ENCODE results near the gene KATNIP. TPM values are rescaled to one million over a fixed set of nuclear protein-coding genes. Genes with fewer than 3 reads are reported as not detected.

The KATNIP gene
- 10 to 100 TPM; 12.8 to 31.9 (median 16.2) TPM for total RNA-seq
- polyA plus RNA-seq: 10 to 100 TPM in 1 of 3 donors, 1 to 10 TPM in 2; 6.7 to 19.7 (median 7.2) TPM

- intact Hi-C loops (cut with DNase I): no loop called here
- peak within 1 kb of the TSS; percentile 69 to 95 (median 93) for H3K4me3 ChIP-seq
- peak; percentile 76 to 93 (median 92) for TF ChIP-seq POLR2AphosphoS5 (IDR thresholded peaks at IDR 0.05)
- TF ChIP-seq EP300 (IDR thresholded peaks at IDR 0.05): no peak
- peak; percentile 20 to 33 for TF ChIP-seq POLR2A (IDR thresholded peaks at IDR 0.05)
- no peaks in the 10 kb centered on the region for H3K9me3 ChIP-seq
- H3K27me3 ChIP-seq: no peaks in the 10 kb centered on the region
- 0% methylated on average over 59 of the region's 59 CpGs for WGBS, 2 donors
- peak; percentile 100 for DNase-seq
- H3K4me1 ChIP-seq: peaks cover 0 to 38% (median 33%) of the 10 kb centered on the region in 4 donors
- peaks cover 0 to 9% (median 1%) of the 10 kb centered on the region in 4 donors for H3K36me3 ChIP-seq
- peak within 1 kb of the TSS; percentile 78 to 91 (median 88) for H3K27ac ChIP-seq
Observed at GRCh38 chr16:27549746-27550581, at the start of gene KATNIP, which contains the start of gene GTF3C1. KATNIP (plus strand) TSS chr16:27550144; CDS start chr16:27550171, 27 bp downstream. GTF3C1 (minus strand) TSS chr16:27549913; CDS start chr16:27549890, 23 bp downstream.

GRCh38 chr16:27500801-27501200, 49.1 kb upstream of the KATNIP start:
- 95 to 96% methylated on average over 3 of the region's 3 CpGs for WGBS, 2 donors
- no peaks in the 10 kb centered on the region for H3K9me3 ChIP-seq

GRCh38 chr16:27503662-27504061, 46.3 kb upstream of the KATNIP start:
- Histone ChIP-seq H3K27ac (no peak overlapping the region), H3K9me3 (no peaks in the 10 kb centered on the region), H3K4me3 (no peak overlapping the region), H3K4me1 (no peaks in the 10 kb centered on the region), H3K27me3 (no peaks in the 10 kb centered on the region), H3K36me3 (peaks cover 35 to 100% (median 90%) of the 10 kb centered on the region in 4 donors)
- intact Hi-C loops (cut with DNase I): no loop called here
- TF ChIP-seq EP300 (IDR thresholded peaks at IDR 0.05): no peak
- no peak for TF ChIP-seq POLR2A (IDR thresholded peaks at IDR 0.05)
- TF ChIP-seq POLR2AphosphoS5 (IDR thresholded peaks at IDR 0.05): no peak
- no peak for DNase-seq
- whole genome bisulfite sequencing, 2 donors: 86 to 91% methylated on average over 5 of the region's 5 CpGs

More at GRCh38 chr16:27500801-27501200, 49.1 kb upstream of the KATNIP start:
- Histone ChIP-seq H3K4me1 (no peaks in the 10 kb centered on the region), H3K4me3 (no peak overlapping the region), H3K27ac (no peak overlapping the region), H3K27me3 (no peaks in the 10 kb centered on the region), H3K36me3 (peaks cover 25 to 100% (median 87%) of the 10 kb centered on the region in 4 donors)
- TF ChIP-seq CTCF (IDR thresholded peaks at IDR 0.05): no peak
- TF ChIP-seq EP300 (IDR thresholded peaks at IDR 0.05): no peak
- no peak for TF ChIP-seq POLR2A (IDR thresholded peaks at IDR 0.05)
- no peak for TF ChIP-seq POLR2AphosphoS5 (IDR thresholded peaks at IDR 0.05)
- intact Hi-C loops (cut with DNase I): no loop called here
- no peak for DNase-seq

GRCh38 chr16:27505297-27506236, 44.4 kb upstream of the KATNIP start:
- Histone ChIP-seq H3K9me3 (no peaks in the 10 kb centered on the region), H3K27me3 (no peaks in the 10 kb centered on the region), H3K4me3 (no peak overlapping the region), H3K27ac (no peak overlapping the region), H3K4me1 (no peaks in the 10 kb centered on the region), H3K36me3 (peaks cover 30 to 98% (median 83%) of the 10 kb centered on the region in 4 donors)
- DNase-seq: no peak
- intact Hi-C loops (cut with DNase I): no loop called here
- WGBS, 2 donors: 95 to 96% methylated on average over 13 of the region's 13 CpGs
- TF ChIP-seq POLR2A (IDR thresholded peaks at IDR 0.05) (no peak), CTCF (IDR thresholded peaks at IDR 0.05) (no peak), POLR2AphosphoS5 (IDR thresholded peaks at IDR 0.05) (no peak), EP300 (IDR thresholded peaks at IDR 0.05) (no peak)

GRCh38 chr16:27506771-27507170, 43.2 kb upstream of the KATNIP start:
- Histone ChIP-seq H3K36me3 (peaks cover 33 to 98% (median 77%) of the 10 kb centered on the region in 4 donors), H3K9me3 (no peaks in the 10 kb centered on the region), H3K4me1 (no peaks in the 10 kb centered on the region), H3K27ac (no peak overlapping the region), H3K27me3 (no peaks in the 10 kb centered on the region), H3K4me3 (no peak overlapping the region)
- no peak for DNase-seq
- TF ChIP-seq POLR2AphosphoS5 (IDR thresholded peaks at IDR 0.05): no peak
- TF ChIP-seq POLR2A (IDR thresholded peaks at IDR 0.05): no peak
- no peak for TF ChIP-seq CTCF (IDR thresholded peaks at IDR 0.05)
- intact Hi-C loops (cut with DNase I): no loop called here
- 96% methylated on average over 17 of the region's 17 CpGs for WGBS, 2 donors

Measured in sigmoid colon (tissue), 7 donors.